Measurements from ENCODE around the gene HLA-A. TPM values are rescaled to one million over a fixed set of nuclear protein-coding genes. Genes with fewer than 3 reads are reported as not detected.
A peak's percentile ranks its signal among the peaks of the same experiment; 100 is the strongest.

HLA-A gene
- total and polyA plus RNA-seq, 2 donors (not counting 3 experiments of a cell fraction or from before 2014, with no cell fraction given): 294 to 822 TPM

- Histone ChIP-seq H3K9me1 (replicated peaks; ENCODE audit: control insufficient read depth, extremely low read depth, insufficient read depth, low read length) (no peaks in the 10 kb centered on the region), H2AFZ (ENCODE audit: low read depth, low read length) (no peak overlapping the region), H3K36me3 (ENCODE audit: control insufficient read depth in 2 of 2, extremely low read depth in 1 of 2, insufficient read depth in 2 of 2, low read length in 2 of 2) (no peaks in the 10 kb centered on the region), H3K27me3 (ENCODE audit: control insufficient read depth in 2 of 2, insufficient read depth in 2 of 2, low read length in 2 of 2) (peaks cover 10 to 18% of the 10 kb centered on the region in 2 experiments), H3K9ac (replicated peaks; ENCODE audit: extremely low read depth, insufficient read depth, low read length) (no peak overlapping the region), H3K27ac (ENCODE audit: insufficient read depth, low read depth, low read length) (no peak overlapping the region), H3K4me3 (replicated peaks in 1 of 3; ENCODE audit: insufficient read depth in 1 of 3, low read depth in 1 of 3, low read length in 3 of 3) (peak overlapping the region in 1 of 3 experiments; percentile 21), H3K79me2 (ENCODE audit: control insufficient read depth, insufficient read depth, low read length) (no peaks in the 10 kb centered on the region), H3K4me1 (ENCODE audit: control insufficient read depth, extremely low read depth, insufficient read depth, low read length) (peaks cover 12% of the 10 kb centered on the region), H3K4me2 (ENCODE audit: insufficient read depth, low read length) (no peak overlapping the region), H4K20me1 (replicated peaks; ENCODE audit: control insufficient read depth, extremely low read depth, insufficient read depth, low read length) (no peaks in the 10 kb centered on the region), H3K9me3 (replicated peaks; ENCODE audit: control insufficient read depth, insufficient read depth, low read length) (no peaks in the 10 kb centered on the region)
- ChIA-PET CTCF (interaction anchor here (0.8 to 4.5 kb wide), 6 partner anchors 9 to 237 kb away, joined by 3 to 29 read pairs (median 7); no protein-coding TSS in a partner anchor), POLR2A (no interaction called here)
- TF ChIP-seq EZH2 (IDR thresholded peaks at IDR 0.05; ENCODE audit: borderline replicate concordance, low read depth, low read length, severe bottlenecking) (peak; percentile 82), GATA2 (IDR thresholded peaks at IDR 0.05; ENCODE audit: insufficient read depth, insufficient read length, low read depth, low read length) (no peak), POLR2A (IDR thresholded peaks at IDR 0.05; ENCODE audit: low read depth, low read length) (no peak)
- intact Hi-C loops (cut with micrococcal nuclease): no loop called here
- FAIRE-seq (no peak), DNase-seq (ENCODE audit: low read depth, low spot score) (peak; percentile 21)
- no TSS peak for BruUV-seq (replicated peaks)
- dilution Hi-C loops (cut with MboI; ENCODE audit: extremely low pct_ligation_motif_present, low sequenced_read_pairs): no loop called here
Measured at GRCh38 chr6:29974901-29975560, 32.7 kb downstream of the HLA-A start.

GRCh38 chr6:29975561-29975907 is 33.2 kb downstream of the HLA-A start:
- POLR2A ChIA-PET: no interaction called here
- H3K4me3 ChIP-seq (replicated peaks in 1 of 3; ENCODE audit: insufficient read depth in 1 of 3, low read depth in 1 of 3, low read length in 3 of 3): peak overlapping the region in 1 of 3 experiments; percentile 21
- intact Hi-C loops (cut with micrococcal nuclease): no loop called here

More at GRCh38 chr6:29975561-29975907, 33.2 kb downstream of the HLA-A start:
- no TSS peak for BruUV-seq (replicated peaks)
- H3K4me1 ChIP-seq (ENCODE audit: control insufficient read depth, extremely low read depth, insufficient read depth, low read length): peaks cover 12% of the 10 kb centered on the region
- H2AFZ ChIP-seq (ENCODE audit: low read depth, low read length): no peak overlapping the region
- FAIRE-seq (no peak), DNase-seq (ENCODE audit: low read depth, low spot score) (no peak)
- H3K9me1 ChIP-seq (replicated peaks; ENCODE audit: control insufficient read depth, extremely low read depth, insufficient read depth, low read length): no peaks in the 10 kb centered on the region
- H3K27me3 ChIP-seq (ENCODE audit: control insufficient read depth in 2 of 2, insufficient read depth in 2 of 2, low read length in 2 of 2): peaks cover 10 to 18% of the 10 kb centered on the region in 2 experiments
- H3K79me2 ChIP-seq (ENCODE audit: control insufficient read depth, insufficient read depth, low read length): no peaks in the 10 kb centered on the region
- H3K36me3 ChIP-seq (ENCODE audit: control insufficient read depth in 2 of 2, extremely low read depth in 1 of 2, insufficient read depth in 2 of 2, low read length in 2 of 2): no peaks in the 10 kb centered on the region
- H4K20me1 ChIP-seq (replicated peaks; ENCODE audit: control insufficient read depth, extremely low read depth, insufficient read depth, low read length): no peaks in the 10 kb centered on the region
- dilution Hi-C loops (cut with MboI; ENCODE audit: extremely low pct_ligation_motif_present, low sequenced_read_pairs): no loop called here
- H3K27ac ChIP-seq (ENCODE audit: insufficient read depth, low read depth, low read length): no peak overlapping the region
- no peaks in the 10 kb centered on the region for H3K9me3 ChIP-seq (replicated peaks; ENCODE audit: control insufficient read depth, insufficient read depth, low read length)
- no peak overlapping the region for H3K9ac ChIP-seq (replicated peaks; ENCODE audit: extremely low read depth, insufficient read depth, low read length)
- no peak overlapping the region for H3K4me2 ChIP-seq (ENCODE audit: insufficient read depth, low read length)
- peak; percentile 80 for TF ChIP-seq EZH2 (IDR thresholded peaks at IDR 0.05; ENCODE audit: borderline replicate concordance, low read depth, low read length, severe bottlenecking)
- no peak for TF ChIP-seq FOS (IDR thresholded peaks at IDR 0.05; ENCODE audit: borderline replicate concordance, insufficient read depth, low read length)
- CTCF ChIA-PET: interaction anchor here (0.8 to 4.5 kb wide), 6 partner anchors 9 to 237 kb away, joined by 3 to 29 read pairs (median 7); no protein-coding TSS in a partner anchor
